Large intestine (tissue), 3 donors: ENCODE data around the gene RAB5IF. TPM values are rescaled to one million over a fixed set of nuclear protein-coding genes. Genes with fewer than 3 reads are reported as not detected.
A peak's percentile ranks its signal among the peaks of the same experiment; 100 is the strongest.

Source experiments
- DNase-seq, 2 donors: peaks; one replicate each; pipeline versions ENCODE4 v3.0.0 to v3.0.0-alpha.2; 2013
- H3K27ac ChIP-seq: one replicate; pipeline ENCODE4 v1.5.1; 2013; ENCODE audit warnings: low read length
- H3K27me3 ChIP-seq: 2 replicates; pipeline ENCODE4 v1.6.1; 2013; ENCODE audit warnings: low read length; ENCODE audit not compliant: control insufficient read depth, insufficient read depth
- H3K36me3 ChIP-seq: 2 replicates; pipeline ENCODE4 v1.6.1; 2013; ENCODE audit warnings: low read length; ENCODE audit not compliant: control insufficient read depth, insufficient read depth
- H3K4me1 ChIP-seq: one replicate; pipeline ENCODE4 v1.6.1; 2013; ENCODE audit warnings: low read length; ENCODE audit not compliant: control insufficient read depth, insufficient read depth
- H3K4me3 ChIP-seq: one replicate; pipeline ENCODE4 v1.5.1; 2013; ENCODE audit warnings: low read length
- H3K9me3 ChIP-seq: one replicate; pipeline ENCODE4 v1.6.1; 2013; ENCODE audit warnings: mild to moderate bottlenecking, low read depth, low read length, moderate library complexity; ENCODE audit not compliant: control insufficient read depth
- WGBS: methylation state at CpG from one replicate; pipeline ENCODE4 v1.1.5; 2013; ENCODE audit warnings: low lambda C conversion rate; ENCODE audit not compliant: insufficient coverage; 5-methylcytosine and 5-hydroxymethylcytosine counted together
- polyA plus RNA-seq: library from polyadenylated mRNA; unstranded; fragments of 120-200 nt; gene quantifications from one replicate; pipeline ENCODE4 v1.2.1, GENCODE V29; 2013

The RAB5IF gene
- polyA plus RNA-seq, 1 donor = 101 TPM

DNA sequence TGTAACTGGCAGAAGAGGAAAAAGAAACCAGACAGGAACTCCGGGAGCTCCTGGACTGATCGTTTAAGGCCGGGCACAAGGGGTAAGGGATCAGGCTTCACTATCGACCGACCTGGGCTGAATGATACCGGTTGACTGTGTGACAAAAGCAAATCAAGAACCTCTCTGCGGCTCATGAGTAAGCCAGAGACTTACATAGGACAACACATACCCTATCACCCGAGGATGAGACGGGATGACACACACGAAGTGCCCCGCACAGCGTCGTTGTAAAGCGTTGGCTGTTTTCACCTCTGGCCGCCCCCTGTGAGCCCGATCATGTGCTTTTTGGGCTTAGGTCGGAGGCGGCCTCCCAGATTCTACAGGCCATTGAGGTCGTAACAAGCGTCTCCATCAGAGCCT is 32.9 kb upstream of the RAB5IF start:
- Histone ChIP-seq H3K27me3 (no peaks in the 10 kb centered on the region), H3K27ac (peak overlapping the region; percentile 97), H3K36me3 (peaks cover 6% of the 10 kb centered on the region), H3K9me3 (no peaks in the 10 kb centered on the region), H3K4me1 (peaks cover 35% of the 10 kb centered on the region), H3K4me3 (peak overlapping the region; percentile 60)
- no CpG with 5 or more reads among the region's 20 CpGs for WGBS
- DNase-seq = peak; percentile 62 to 79

GRCh38 chr20:36573103-36573797 is 32.3 kb upstream of the RAB5IF start, which contains the start of gene TGIF2:
TGIF2 (plus strand) TSS chr20:36573597; CDS start chr20:36578775, 5,178 bp downstream.
- peak; percentile 89 to 96 for DNase-seq
- Histone ChIP-seq H3K4me3 (peak within 1 kb of the TSS; percentile 99), H3K4me1 (peaks cover 40% of the 10 kb centered on the region), H3K36me3 (peaks cover 6% of the 10 kb centered on the region), H3K9me3 (no peaks in the 10 kb centered on the region), H3K27me3 (no peaks in the 10 kb centered on the region), H3K27ac (peak within 1 kb of the TSS; percentile 100)
- no CpG with 5 or more reads among the region's 80 CpGs for WGBS

- H3K9me3 ChIP-seq = no peaks in the 10 kb centered on the region
- H3K4me3 ChIP-seq = peak overlapping the region; percentile 99
- H3K27ac ChIP-seq = peak overlapping the region; percentile 100
- peak in 1 of 2 donors; percentile 19 for DNase-seq
- WGBS = no CpG with 5 or more reads among the region's 53 CpGs
- H3K36me3 ChIP-seq = peaks cover 9% of the 10 kb centered on the region
- no peaks in the 10 kb centered on the region for H3K27me3 ChIP-seq
- peaks cover 47% of the 10 kb centered on the region for H3K4me1 ChIP-seq
These were observed 31.7 kb upstream of the RAB5IF start for GRCh38 chr20:36573798-36574365.

DNA sequence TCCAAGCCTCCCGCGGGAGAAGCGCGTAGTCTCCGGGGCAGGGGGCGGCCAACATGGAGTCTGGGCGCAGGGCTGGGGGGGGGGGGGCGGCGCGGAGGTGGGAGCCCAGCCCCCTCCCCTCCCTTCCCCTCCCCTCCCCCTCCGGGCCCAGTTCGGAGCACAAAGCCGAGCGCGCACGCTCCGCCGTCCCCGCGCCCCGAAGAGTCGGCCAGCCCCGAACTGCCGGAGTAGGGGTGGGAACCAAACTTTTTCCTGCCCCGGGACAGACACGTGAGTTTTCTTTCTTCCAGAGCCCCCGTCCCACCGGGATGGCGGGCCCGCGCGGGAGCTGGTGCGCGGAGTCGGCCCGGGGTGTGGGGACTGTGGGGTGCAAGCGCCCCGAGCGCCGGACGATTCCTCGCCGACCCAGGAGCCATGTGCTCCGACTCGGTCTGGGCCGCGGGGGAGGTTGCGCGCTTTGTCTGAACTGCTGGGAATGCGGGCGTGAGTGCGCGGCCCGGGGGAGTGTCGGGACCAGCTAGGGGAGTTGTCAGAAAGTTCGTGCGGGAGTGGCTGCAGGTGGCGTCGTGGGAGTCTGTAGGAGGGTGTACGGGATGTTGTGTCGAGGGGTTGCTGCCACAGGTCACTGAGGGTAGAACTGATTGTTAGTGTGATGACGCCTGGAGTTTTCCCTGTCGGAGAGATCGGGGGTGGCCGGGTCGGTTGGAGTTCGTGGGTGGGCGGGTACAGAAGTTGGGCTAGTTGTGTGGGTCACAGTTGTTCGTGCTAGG is 31.0 kb upstream of the RAB5IF start:
- WGBS = no CpG with 5 or more reads among the region's 69 CpGs
- no peaks in the 10 kb centered on the region for H3K9me3 ChIP-seq

GRCh38 chr20:36576081-36576445 is 29.5 kb upstream of the RAB5IF start:
- peak overlapping the region; percentile 100 for H3K27ac ChIP-seq
- H3K27me3 ChIP-seq = no peaks in the 10 kb centered on the region
- peaks cover 63% of the 10 kb centered on the region for H3K4me1 ChIP-seq
- peaks cover 25% of the 10 kb centered on the region for H3K36me3 ChIP-seq
- H3K4me3 ChIP-seq = no peak overlapping the region
- DNase-seq = peak; percentile 20 to 66
- H3K9me3 ChIP-seq = no peaks in the 10 kb centered on the region
- no CpG with 5 or more reads among the region's 1 CpG for WGBS

More for the DNA sequence above, 31.0 kb upstream of the RAB5IF start:
- DNase-seq = peak; percentile 61 to 83
- H3K27me3 ChIP-seq = no peaks in the 10 kb centered on the region
- peak overlapping the region; percentile 100 for H3K27ac ChIP-seq
- H3K36me3 ChIP-seq = peaks cover 14% of the 10 kb centered on the region
- H3K4me3 ChIP-seq = peak overlapping the region; percentile 99
- H3K4me1 ChIP-seq = peaks cover 52% of the 10 kb centered on the region

DNA sequence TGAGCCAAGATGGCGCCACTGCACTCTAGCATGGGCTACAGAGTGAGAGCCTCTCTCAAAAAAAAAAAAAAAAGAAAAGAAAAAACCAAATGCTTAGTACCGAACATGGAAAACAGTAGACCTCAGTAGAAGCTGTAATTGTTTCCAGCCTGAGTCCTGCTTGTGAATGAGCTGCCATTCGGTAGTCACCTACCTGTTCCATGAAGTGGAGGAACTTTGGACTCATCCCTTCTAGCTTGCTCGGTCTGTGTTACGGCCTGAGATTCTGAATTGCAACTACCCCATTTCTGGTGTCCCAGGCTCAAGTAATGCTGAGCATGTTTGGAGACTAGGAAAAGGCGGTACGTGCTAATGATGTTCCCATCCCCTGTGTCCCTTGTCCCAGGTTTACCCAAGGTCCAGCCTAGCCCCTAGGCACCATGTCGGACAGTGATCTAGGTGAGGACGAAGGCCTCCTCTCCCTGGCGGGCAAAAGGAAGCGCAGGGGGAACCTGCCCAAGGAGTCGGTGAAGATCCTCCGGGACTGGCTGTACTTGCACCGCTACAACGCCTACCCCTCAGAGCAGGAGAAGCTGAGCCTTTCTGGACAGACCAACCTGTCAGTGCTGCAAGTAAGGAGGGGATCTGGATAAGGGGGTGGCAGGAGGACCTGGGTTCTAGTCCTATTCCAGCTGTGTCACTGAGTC is 27.1 kb upstream of the RAB5IF start:
- Histone ChIP-seq H3K9me3 (no peaks in the 10 kb centered on the region), H3K27me3 (no peaks in the 10 kb centered on the region), H3K4me1 (peaks cover 56% of the 10 kb centered on the region), H3K27ac (peak overlapping the region; percentile 91), H3K36me3 (peaks cover 41% of the 10 kb centered on the region), H3K4me3 (no peak overlapping the region)
- peak; percentile 23 to 62 for DNase-seq
- 100% methylated on average over 1 of the region's 15 CpGs for WGBS

- H3K4me3 ChIP-seq = no peak overlapping the region
- no peaks in the 10 kb centered on the region for H3K27me3 ChIP-seq
- peaks cover 45% of the 10 kb centered on the region for H3K36me3 ChIP-seq
- WGBS = 29% methylated on average over 1 of the region's 2 CpGs
- peaks cover 61% of the 10 kb centered on the region for H3K4me1 ChIP-seq
- H3K27ac ChIP-seq = peak overlapping the region; percentile 91
- DNase-seq = peak; percentile 90 to 95
- no peaks in the 10 kb centered on the region for H3K9me3 ChIP-seq
These were observed 25.5 kb upstream of the RAB5IF start for GRCh38 chr20:36579996-36580545.

- peaks cover 58% of the 10 kb centered on the region for H3K36me3 ChIP-seq
These were observed 23.3 kb upstream of the RAB5IF start for GRCh38 chr20:36582322-36582721.

DNA sequence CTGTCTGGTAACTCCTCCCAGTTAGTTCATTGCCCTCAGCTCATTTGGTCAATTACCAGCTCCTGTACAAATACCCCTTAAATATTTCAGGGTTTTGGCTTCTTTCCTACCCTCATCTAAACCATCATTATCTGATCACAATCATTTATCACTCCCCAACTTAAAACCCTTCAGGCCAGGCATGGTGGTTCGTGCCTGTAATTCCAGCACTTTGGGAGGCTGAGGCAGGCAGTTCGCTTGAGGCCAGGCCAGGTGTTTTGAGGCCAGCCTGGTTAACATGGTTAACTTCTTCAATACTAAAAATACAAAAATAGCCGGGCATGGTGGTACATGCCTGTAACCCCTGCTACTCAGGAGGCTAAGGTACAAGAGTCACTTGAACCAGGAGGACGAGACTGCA is 22.8 kb upstream of the RAB5IF start:
- Histone ChIP-seq H3K4me3 (no peak overlapping the region), H3K36me3 (peaks cover 60% of the 10 kb centered on the region), H3K9me3 (no peaks in the 10 kb centered on the region), H3K4me1 (peaks cover 44% of the 10 kb centered on the region), H3K27me3 (no peaks in the 10 kb centered on the region), H3K27ac (peak overlapping the region; percentile 0)
- no CpG with 5 or more reads among the region's 4 CpGs for WGBS
- DNase-seq = no peak

More at GRCh38 chr20:36582322-36582721, 23.3 kb upstream of the RAB5IF start:
- Histone ChIP-seq H3K27ac (no peak overlapping the region), H3K4me3 (no peak overlapping the region), H3K27me3 (no peaks in the 10 kb centered on the region), H3K9me3 (no peaks in the 10 kb centered on the region), H3K4me1 (peaks cover 46% of the 10 kb centered on the region)
- no CpG with 5 or more reads among the region's 4 CpGs for WGBS
- no peak for DNase-seq
